ENCODE data around the gene PID1. TPM values are rescaled to one million over a fixed set of nuclear protein-coding genes. Genes with fewer than 3 reads are reported as not detected.

PID1 gene
- total RNA-seq, 1 donor from 2014 or later: not detected

GRCh38 chr2:229037621-229038020 lies 233.5 kb downstream of the PID1 start:
- Mint-ChIP-seq H3K4me3 (no peak overlapping the region), H3K9me3 (peaks cover 3% of the 10 kb centered on the region), H3K27ac (no peak overlapping the region)

GRCh38 chr2:229033816-229034215 lies 237.3 kb downstream of the PID1 start:
- POLR2A ChIA-PET: no interaction called here
- Mint-ChIP-seq H3K9me3 (peaks cover 4% of the 10 kb centered on the region), H3K27ac (no peak overlapping the region), H3K27me3 (no peaks in the 10 kb centered on the region), H3K4me3 (no peak overlapping the region), H3K36me3 (ENCODE audit: low read depth) (no peaks in the 10 kb centered on the region), H3K4me1 (no peaks in the 10 kb centered on the region)
- CTCF ChIA-PET: no interaction called here
- ATAC-seq (ENCODE audit: low read depth): no peak
- TF ChIP-seq CTCF (IDR thresholded peaks at IDR 0.05): no peak
- DNase-seq: no peak
- intact Hi-C loops (cut with micrococcal nuclease): no loop called here

More at GRCh38 chr2:229037621-229038020, 233.5 kb downstream of the PID1 start:
- intact Hi-C loops (cut with micrococcal nuclease): no loop called here
- ATAC-seq (ENCODE audit: low read depth) (no peak), DNase-seq (no peak)
- POLR2A ChIA-PET: no interaction called here
- TF ChIP-seq CTCF (IDR thresholded peaks at IDR 0.05): no peak
- Mint-ChIP-seq H3K27me3 (no peaks in the 10 kb centered on the region), H3K36me3 (ENCODE audit: low read depth) (no peaks in the 10 kb centered on the region), H3K4me1 (no peaks in the 10 kb centered on the region)
- CTCF ChIA-PET: no interaction called here

- H3K27me3 Mint-ChIP-seq: no peaks in the 10 kb centered on the region
- peaks cover 4% of the 10 kb centered on the region for H3K9me3 Mint-ChIP-seq
- no peak overlapping the region for H3K4me3 Mint-ChIP-seq
- H3K4me1 Mint-ChIP-seq: no peaks in the 10 kb centered on the region
- no peak overlapping the region for H3K27ac Mint-ChIP-seq
- POLR2A ChIA-PET: no interaction called here
- H3K36me3 Mint-ChIP-seq (ENCODE audit: low read depth): no peaks in the 10 kb centered on the region
- CTCF ChIA-PET: no interaction called here
- ATAC-seq (ENCODE audit: low read depth) (no peak), DNase-seq (no peak)
- TF ChIP-seq CTCF (IDR thresholded peaks at IDR 0.05): no peak
- intact Hi-C loops (cut with micrococcal nuclease): no loop called here
Observed at GRCh38 chr2:229032608-229033234, 238.4 kb downstream of the PID1 start.

GRCh38 chr2:229027353-229028105 lies 243.6 kb downstream of the PID1 start:
- H3K4me1 Mint-ChIP-seq: no peaks in the 10 kb centered on the region
- no peaks in the 10 kb centered on the region for H3K36me3 Mint-ChIP-seq (ENCODE audit: low read depth)
- no peak for DNase-seq
- no peaks in the 10 kb centered on the region for H3K27me3 Mint-ChIP-seq
- intact Hi-C loops (cut with micrococcal nuclease): no loop called here
- ChIA-PET POLR2A (no interaction called here), CTCF (no interaction called here)
- no peak overlapping the region for H3K27ac Mint-ChIP-seq
- ATAC-seq (ENCODE audit: low read depth): no peak
- no peak for TF ChIP-seq CTCF (IDR thresholded peaks at IDR 0.05)
- H3K4me3 Mint-ChIP-seq: no peak overlapping the region
- peaks cover 4% of the 10 kb centered on the region for H3K9me3 Mint-ChIP-seq

- intact Hi-C loops (cut with micrococcal nuclease): no loop called here
- ChIA-PET POLR2A (no interaction called here), CTCF (no interaction called here)
- ATAC-seq (ENCODE audit: low read depth) (no peak), DNase-seq (no peak)
- no peaks in the 10 kb centered on the region for H3K27me3 Mint-ChIP-seq
- H3K9me3 Mint-ChIP-seq: no peaks in the 10 kb centered on the region
- H3K4me1 Mint-ChIP-seq: no peaks in the 10 kb centered on the region
- H3K4me3 Mint-ChIP-seq: no peak overlapping the region
- no peak for TF ChIP-seq CTCF (IDR thresholded peaks at IDR 0.05)
- no peaks in the 10 kb centered on the region for H3K36me3 Mint-ChIP-seq (ENCODE audit: low read depth)
- H3K27ac Mint-ChIP-seq: no peak overlapping the region
Observed at GRCh38 chr2:229025653-229026052, 245.4 kb downstream of the PID1 start.

Data from activated B cell treated with CpG ODN at 0.5 μM for 24 hours (primary cell).